ENCODE data around the gene NR6A1. TPM values are rescaled to one million over a fixed set of nuclear protein-coding genes. Genes with fewer than 3 reads are reported as not detected.

Gene NR6A1
- total and polyA plus RNA-seq, 2 experiments from 2014 or later, result 0.16 TPM; not detected in 1

DNA sequence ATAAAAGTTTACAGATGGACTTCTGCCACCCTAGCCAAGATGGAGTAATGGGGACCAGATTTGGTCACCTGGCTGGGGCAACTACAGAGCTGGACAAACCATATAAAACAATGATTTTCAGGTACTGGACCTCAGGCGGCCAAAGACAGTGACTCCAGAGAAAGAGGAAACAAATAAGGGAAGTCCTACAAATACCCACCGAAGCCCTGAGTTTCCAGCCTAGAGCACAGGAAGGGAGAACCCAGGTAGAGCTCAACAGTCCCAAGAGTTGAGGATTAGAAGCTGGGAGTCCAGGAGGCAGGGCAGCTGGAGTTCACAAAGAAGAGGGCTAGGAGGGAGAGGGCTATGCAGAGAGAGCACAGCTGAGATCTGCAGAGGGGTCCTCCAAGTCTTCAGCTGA, 157.3 kb downstream of the NR6A1 start:
- Histone ChIP-seq H3K4me1 (ENCODE audit: insufficient read depth) (peaks cover 12% of the 10 kb centered on the region; the same call in 1 of the 2 replicates), H3F3A (ENCODE audit: insufficient read depth) (no peaks in the 10 kb centered on the region), H3K36me3 (ENCODE audit: low read depth) (no peaks in the 10 kb centered on the region), H3K9ac (no peak overlapping the region), H3K4me3 (no peak overlapping the region), H3K4me2 (ENCODE audit: unreplicated experiment) (no peak overlapping the region), H3K9me2 (ENCODE audit: insufficient read depth) (no peaks in the 10 kb centered on the region), H3K9me3 (ENCODE audit: low read depth) (no peaks in the 10 kb centered on the region), H2AFZ (no peak overlapping the region), H3K79me2 (ENCODE audit: insufficient read depth) (no peaks in the 10 kb centered on the region), H3K27me3 (replicated peaks; ENCODE audit: insufficient read depth) (peaks cover 2% of the 10 kb centered on the region; the same call in 1 of the 2 replicates), H3K27ac (no peak overlapping the region), H4K20me1 (ENCODE audit: insufficient read depth) (no peaks in the 10 kb centered on the region)
- in situ Hi-C loops (cut with MboI), result no loop called here
- no peak for TF ChIP-seq EZH2 (IDR thresholded peaks at IDR 0.05; ENCODE audit: insufficient read depth, poor library complexity, severe bottlenecking)
- no peak for TF ChIP-seq EZH2phosphoT487 (IDR thresholded peaks at IDR 0.05; ENCODE audit: insufficient read depth, low read depth)
- WGBS, 2 experiments (ENCODE audit: low coverage in 1 of 2, low lambda C conversion rate in 2 of 2, missing lambda C conversion rate in 2 of 2), result 90 to 95% methylated on average over 2 of the region's 2 CpGs
- no peak for DNase-seq

DNA sequence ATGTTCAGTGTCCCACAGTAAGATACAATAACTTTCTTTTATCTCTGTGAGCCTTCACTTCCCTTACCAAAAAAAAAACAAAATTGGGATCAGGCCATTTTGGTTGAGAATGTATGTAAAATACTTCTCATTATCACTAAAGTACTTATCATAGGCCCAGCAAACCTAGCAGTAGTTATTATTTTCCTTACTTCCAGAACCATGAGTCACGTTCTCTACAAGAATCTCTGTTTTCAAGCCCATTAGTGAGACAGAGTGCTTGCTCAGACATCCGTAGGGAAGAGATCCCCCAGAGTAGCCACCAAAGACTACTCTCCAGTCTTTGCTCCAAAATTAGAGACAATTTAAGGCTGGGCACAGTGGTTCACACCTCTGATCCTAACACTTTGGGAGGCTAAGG, 160.0 kb downstream of the NR6A1 start:
- Histone ChIP-seq H4K20me1 (ENCODE audit: insufficient read depth) (no peaks in the 10 kb centered on the region), H3K27ac (no peak overlapping the region), H3F3A (ENCODE audit: insufficient read depth) (no peaks in the 10 kb centered on the region), H3K9me3 (ENCODE audit: low read depth) (no peaks in the 10 kb centered on the region), H3K4me2 (ENCODE audit: unreplicated experiment) (no peak overlapping the region), H3K4me1 (ENCODE audit: insufficient read depth) (no peaks in the 10 kb centered on the region), H3K9ac (no peak overlapping the region), H3K4me3 (no peak overlapping the region), H3K9me2 (ENCODE audit: insufficient read depth) (no peaks in the 10 kb centered on the region), H3K27me3 (replicated peaks; ENCODE audit: insufficient read depth) (peaks cover 2% of the 10 kb centered on the region; the same call in 1 of the 2 replicates), H2AFZ (no peak overlapping the region), H3K79me2 (ENCODE audit: insufficient read depth) (no peaks in the 10 kb centered on the region), H3K36me3 (ENCODE audit: low read depth) (no peaks in the 10 kb centered on the region)
- peak; percentile 18 for DNase-seq
- in situ Hi-C loops (cut with MboI), result no loop called here
- TF ChIP-seq EZH2 (IDR thresholded peaks at IDR 0.05; ENCODE audit: insufficient read depth, poor library complexity, severe bottlenecking), result no peak
- 83 to 92% methylated on average over 2 of the region's 2 CpGs for WGBS, 2 experiments (ENCODE audit: low coverage in 1 of 2, low lambda C conversion rate in 2 of 2, missing lambda C conversion rate in 2 of 2)

DNA sequence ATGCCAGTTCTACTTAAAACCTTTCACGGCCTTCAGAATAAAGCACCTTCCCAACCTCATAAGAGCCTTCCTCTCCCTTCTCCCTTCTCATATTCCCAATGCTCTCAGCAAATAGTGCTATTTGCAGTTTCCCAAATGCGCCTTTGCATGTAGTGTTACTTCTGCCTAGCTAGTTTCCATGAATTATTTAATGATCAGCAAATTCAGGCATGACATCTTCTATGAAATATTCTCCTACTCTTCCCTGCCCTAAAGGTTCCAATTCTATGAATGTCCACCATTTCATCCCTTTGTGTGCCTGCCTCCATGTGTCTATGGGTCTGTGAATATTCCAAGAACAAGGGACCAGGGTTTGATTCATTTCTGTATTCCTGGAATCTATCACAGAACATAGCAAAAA, 165.1 kb downstream of the NR6A1 start:
- Histone ChIP-seq H3K9ac (no peak overlapping the region), H3K79me2 (ENCODE audit: insufficient read depth) (no peaks in the 10 kb centered on the region), H3K4me3 (no peak overlapping the region), H3K4me2 (ENCODE audit: unreplicated experiment) (no peak overlapping the region), H3K4me1 (ENCODE audit: insufficient read depth) (no peaks in the 10 kb centered on the region), H3F3A (ENCODE audit: insufficient read depth) (no peaks in the 10 kb centered on the region), H3K9me2 (ENCODE audit: insufficient read depth) (no peaks in the 10 kb centered on the region), H2AFZ (no peak overlapping the region), H3K9me3 (ENCODE audit: low read depth) (no peaks in the 10 kb centered on the region), H3K36me3 (ENCODE audit: low read depth) (no peaks in the 10 kb centered on the region), H4K20me1 (ENCODE audit: insufficient read depth) (no peaks in the 10 kb centered on the region), H3K27ac (no peak overlapping the region), H3K27me3 (replicated peaks; ENCODE audit: insufficient read depth) (peaks cover 2% of the 10 kb centered on the region; the same call in 1 of the 2 replicates)
- in situ Hi-C loops (cut with MboI), result no loop called here
- 72 to 75% methylated on average over 2 of the region's 2 CpGs for WGBS, 2 experiments (ENCODE audit: low coverage in 1 of 2, low lambda C conversion rate in 2 of 2, missing lambda C conversion rate in 2 of 2)
- DNase-seq, result no peak
- no peak for TF ChIP-seq EZH2 (IDR thresholded peaks at IDR 0.05; ENCODE audit: insufficient read depth, poor library complexity, severe bottlenecking)
- no peak for TF ChIP-seq EZH2phosphoT487 (IDR thresholded peaks at IDR 0.05; ENCODE audit: insufficient read depth, low read depth)

DNA sequence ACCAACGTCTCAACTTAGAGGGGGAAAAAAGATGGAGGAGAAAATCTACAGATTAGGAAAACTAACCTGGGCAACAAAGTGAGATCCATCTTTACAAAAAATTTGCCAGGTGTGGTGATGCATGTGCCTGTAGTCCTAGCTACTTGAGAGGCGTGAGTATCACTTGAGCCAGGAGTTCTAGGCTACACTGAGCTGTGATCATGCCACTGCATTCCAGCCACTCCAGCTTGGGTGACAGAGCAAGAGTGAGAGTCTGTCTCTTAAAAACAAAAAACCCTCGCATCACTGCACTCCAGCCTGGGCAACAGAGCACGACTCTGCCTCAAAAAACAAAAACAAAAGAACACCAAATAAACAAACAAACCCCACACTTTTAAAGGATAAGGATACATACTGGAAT, 165.9 kb downstream of the NR6A1 start:
- H3K79me2 ChIP-seq (ENCODE audit: insufficient read depth), result no peaks in the 10 kb centered on the region
- no peaks in the 10 kb centered on the region for H4K20me1 ChIP-seq (ENCODE audit: insufficient read depth)
- no peak overlapping the region for H3K4me3 ChIP-seq
- H3F3A ChIP-seq (ENCODE audit: insufficient read depth), result no peaks in the 10 kb centered on the region
- H2AFZ ChIP-seq, result no peak overlapping the region
- no peaks in the 10 kb centered on the region for H3K4me1 ChIP-seq (ENCODE audit: insufficient read depth)
- H3K4me2 ChIP-seq (ENCODE audit: unreplicated experiment), result no peak overlapping the region
- peaks cover 2% of the 10 kb centered on the region; the same call in 1 of the 2 replicates for H3K27me3 ChIP-seq (replicated peaks; ENCODE audit: insufficient read depth)
- no peaks in the 10 kb centered on the region for H3K9me3 ChIP-seq (ENCODE audit: low read depth)
- H3K36me3 ChIP-seq (ENCODE audit: low read depth), result no peaks in the 10 kb centered on the region
- 76 to 78% methylated on average over 4 of the region's 4 CpGs for WGBS, 2 experiments (ENCODE audit: low coverage in 1 of 2, low lambda C conversion rate in 2 of 2, missing lambda C conversion rate in 2 of 2)
- in situ Hi-C loops (cut with MboI), result no loop called here
- DNase-seq, result no peak
- no peak overlapping the region for H3K9ac ChIP-seq
- TF ChIP-seq EZH2 (IDR thresholded peaks at IDR 0.05; ENCODE audit: insufficient read depth, poor library complexity, severe bottlenecking) (no peak), EZH2phosphoT487 (IDR thresholded peaks at IDR 0.05; ENCODE audit: insufficient read depth, low read depth) (no peak)
- no peak overlapping the region for H3K27ac ChIP-seq
- H3K9me2 ChIP-seq (ENCODE audit: insufficient read depth), result no peaks in the 10 kb centered on the region

DNA sequence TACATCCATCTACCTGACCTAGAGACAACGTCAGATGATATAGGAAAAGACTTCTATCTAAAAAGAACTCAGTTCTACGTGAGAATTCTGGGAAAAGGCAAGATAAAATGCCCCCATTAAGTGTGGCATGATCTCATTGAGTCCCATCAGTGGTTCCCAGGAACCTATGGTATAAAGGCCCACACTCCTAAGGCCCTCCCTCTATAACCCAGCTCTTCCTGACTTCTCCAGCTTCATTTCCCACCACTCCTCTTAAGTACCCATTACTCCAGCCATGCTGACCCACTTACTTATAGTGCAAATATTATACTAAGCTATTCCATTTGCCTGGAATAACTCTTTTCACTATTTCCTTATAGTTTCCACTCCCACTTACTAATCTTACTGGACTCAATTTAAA, 168.5 kb downstream of the NR6A1 start:
- H3K27ac ChIP-seq, result no peak overlapping the region
- H4K20me1 ChIP-seq (ENCODE audit: insufficient read depth), result no peaks in the 10 kb centered on the region
- no peaks in the 10 kb centered on the region for H3K4me1 ChIP-seq (ENCODE audit: insufficient read depth)
- no peak overlapping the region for H3K4me2 ChIP-seq (ENCODE audit: unreplicated experiment)
- no peaks in the 10 kb centered on the region for H3K79me2 ChIP-seq (ENCODE audit: insufficient read depth)
- H3K4me3 ChIP-seq, result no peak overlapping the region
- no peak for DNase-seq
- in situ Hi-C loops (cut with MboI), result no loop called here
- H3K9me3 ChIP-seq (ENCODE audit: low read depth), result no peaks in the 10 kb centered on the region
- no peaks in the 10 kb centered on the region for H3F3A ChIP-seq (ENCODE audit: insufficient read depth)
- no peak overlapping the region for H2AFZ ChIP-seq
- 70 to 88% methylated on average over 2 of the region's 2 CpGs for WGBS, 2 experiments (ENCODE audit: low coverage in 1 of 2, low lambda C conversion rate in 2 of 2, missing lambda C conversion rate in 2 of 2)
- H3K27me3 ChIP-seq (replicated peaks; ENCODE audit: insufficient read depth), result no peaks in the 10 kb centered on the region
- H3K9me2 ChIP-seq (ENCODE audit: insufficient read depth), result no peaks in the 10 kb centered on the region
- no peak overlapping the region for H3K9ac ChIP-seq
- no peaks in the 10 kb centered on the region for H3K36me3 ChIP-seq (ENCODE audit: low read depth)
- TF ChIP-seq EZH2 (IDR thresholded peaks at IDR 0.05; ENCODE audit: insufficient read depth, poor library complexity, severe bottlenecking) (no peak), EZH2phosphoT487 (IDR thresholded peaks at IDR 0.05; ENCODE audit: insufficient read depth, low read depth) (no peak)
